ENCODE data around the gene VAC14.
"Not testable (repeated sequence)": the region's sequence is repeated elsewhere in the genome, so short reads cannot be mapped to it uniquely, and the experiment has no call there.

Gene VAC14

DNA sequence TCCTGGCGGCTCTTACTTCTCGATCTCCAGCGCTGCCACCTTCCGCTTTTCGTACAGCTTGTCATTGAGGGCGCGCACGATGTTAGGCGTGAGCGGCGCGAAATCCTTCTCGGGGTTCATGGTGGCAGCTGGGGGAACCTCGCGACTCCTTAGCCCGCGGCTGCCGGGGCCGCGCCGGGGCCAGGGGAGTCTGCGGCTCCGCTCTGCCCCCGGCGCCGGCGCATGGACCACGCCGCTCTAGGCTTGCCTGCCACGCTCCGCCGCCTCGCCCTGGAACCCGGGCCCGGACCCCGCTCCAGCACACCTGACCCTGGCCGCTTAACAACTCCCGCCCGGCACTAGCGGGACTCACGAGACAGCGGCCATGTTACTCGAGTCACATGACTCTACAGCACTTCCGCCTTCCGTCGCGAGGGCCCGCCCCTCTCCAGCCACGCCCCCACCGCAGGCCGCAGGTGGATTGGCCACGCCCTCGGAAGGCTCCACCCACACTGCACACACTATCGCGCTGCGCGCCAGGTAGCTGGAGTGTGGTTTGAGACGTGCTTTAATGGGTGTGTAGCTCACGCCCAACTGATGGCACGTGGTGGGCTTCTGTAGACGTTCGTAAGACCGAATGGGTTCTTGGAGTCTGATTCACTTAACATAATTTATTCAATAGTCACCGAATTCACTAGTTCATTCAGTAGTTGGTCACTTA, at the start of gene VAC14:
TSS of gene VAC14 (minus strand) at position 378 of the 700 bp plus-strand sequence. CDS start at position 120, 258 bp downstream.
- DNase-seq = peak; percentile 95

DNA sequence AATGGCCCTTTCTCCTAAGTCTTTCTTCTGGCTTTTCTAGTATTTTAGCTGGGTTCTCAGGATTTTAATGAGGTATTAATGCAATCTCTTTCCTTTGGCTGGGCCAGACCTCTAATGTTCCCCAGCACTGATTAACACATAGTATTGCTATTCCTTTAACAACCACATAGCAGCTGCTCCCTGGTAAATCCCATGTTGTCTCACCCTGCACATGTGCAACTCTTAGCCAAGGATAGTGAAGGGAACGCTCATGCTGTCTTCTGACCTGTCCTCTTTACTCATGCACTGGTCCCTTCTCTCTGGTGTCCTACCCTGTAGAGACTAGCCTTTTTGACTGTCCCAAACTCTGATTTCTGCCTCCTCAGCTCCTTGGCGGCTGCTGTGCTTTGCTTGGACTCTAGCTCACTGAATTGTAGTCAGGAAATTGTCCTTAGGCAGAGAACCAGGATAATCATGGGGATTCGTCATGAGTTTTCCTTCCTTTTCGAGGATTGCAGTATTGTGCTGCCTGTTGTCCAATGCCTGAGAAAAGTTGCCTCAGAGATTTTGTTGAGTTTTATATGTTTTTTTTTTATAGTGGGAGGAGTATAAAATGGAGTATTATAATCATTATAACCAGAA, 22.6 kb upstream of the VAC14 start:
- not testable (repeated sequence) for DNase-seq

DNA sequence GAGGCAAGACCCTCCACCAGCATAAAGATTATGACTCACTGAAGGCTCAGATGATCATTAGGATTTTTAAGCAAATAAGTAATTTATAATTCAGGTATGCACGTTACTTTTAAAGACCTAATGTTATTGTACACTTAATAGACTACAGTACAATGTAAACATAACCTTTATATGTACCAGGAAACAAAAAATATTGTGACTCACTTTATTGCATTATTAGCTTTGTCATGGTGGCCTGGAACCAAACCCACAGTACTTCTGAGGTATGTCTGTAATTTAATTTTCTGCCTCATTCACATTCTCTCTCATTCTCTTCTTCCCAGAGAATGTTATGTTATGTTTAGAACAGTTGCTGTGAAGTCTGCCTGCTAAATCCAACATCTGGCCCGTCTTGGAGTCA, 21.8 kb upstream of the VAC14 start:
- not testable (repeated sequence) for DNase-seq

DNA sequence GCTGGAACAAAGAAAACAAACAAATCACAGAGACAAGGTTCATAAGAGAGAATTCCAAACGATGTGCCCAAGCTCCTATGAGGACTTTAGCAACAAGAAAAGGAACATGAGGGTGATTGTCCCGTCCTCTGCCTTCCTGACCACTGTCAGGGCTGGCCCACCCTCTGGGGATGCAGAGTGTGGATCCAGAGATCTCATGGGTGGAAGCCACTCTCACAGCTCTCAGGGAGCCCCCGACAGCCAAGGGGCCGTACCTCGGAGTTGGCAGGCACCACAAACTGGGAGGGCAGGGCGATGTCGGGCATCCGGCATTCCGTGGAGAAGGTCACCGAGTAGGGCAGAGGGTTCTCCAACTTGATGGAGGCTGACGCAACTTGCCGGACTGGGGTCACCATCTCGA, 17.1 kb upstream of the VAC14 start:
- DNase-seq = not testable (repeated sequence)

DNA sequence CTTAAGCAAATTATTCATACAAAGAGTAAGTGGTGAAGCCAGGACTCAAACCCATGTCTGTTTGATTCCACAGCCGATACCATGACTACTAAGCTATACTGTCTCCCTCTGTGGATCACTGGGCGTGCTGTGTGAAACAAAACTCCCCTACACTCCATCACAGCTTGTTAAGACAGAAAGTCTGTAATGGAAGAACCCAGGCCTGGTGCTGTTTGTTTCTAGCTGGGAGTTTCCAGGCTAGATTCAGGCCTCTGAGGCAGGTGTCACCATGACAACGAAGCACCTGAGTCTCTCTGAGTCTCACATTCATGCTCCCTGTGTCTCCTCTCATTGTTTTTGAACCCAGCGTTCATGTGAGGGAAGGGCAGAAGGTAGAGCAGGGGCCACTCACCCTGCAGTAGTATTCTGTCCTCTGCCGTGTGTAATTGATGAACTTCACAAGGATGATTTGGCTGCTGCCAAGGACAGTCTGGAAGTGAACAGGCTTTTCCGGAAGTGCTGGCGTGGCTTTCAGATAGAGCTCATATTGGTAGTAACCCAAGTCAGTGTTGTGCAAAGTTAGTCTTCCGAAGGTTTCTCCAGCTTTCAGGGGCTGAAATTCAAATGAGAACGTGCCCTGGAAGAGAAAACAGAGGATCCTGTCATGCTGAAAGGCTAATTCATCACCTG, 8.6 kb upstream of the VAC14 start:
- no peak for DNase-seq

DNA sequence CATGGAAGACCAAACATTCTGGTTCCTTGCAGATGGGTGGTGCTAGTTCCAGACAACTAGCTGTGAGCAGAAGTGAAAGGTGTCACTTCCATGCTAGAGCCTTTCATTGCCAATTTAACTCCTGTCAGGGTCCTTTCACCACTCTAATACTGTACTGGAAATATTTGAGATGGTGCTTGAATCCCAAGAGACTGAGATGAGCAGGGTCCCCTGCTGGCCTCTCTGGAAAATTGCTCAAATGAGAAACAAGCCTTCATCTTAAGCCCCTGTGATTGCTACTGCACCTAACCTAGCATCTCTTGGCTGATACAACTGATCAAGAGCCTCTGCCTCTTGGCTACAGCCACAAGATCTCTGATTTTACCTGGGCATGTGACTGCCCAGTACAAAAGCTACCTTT, 7.4 kb upstream of the VAC14 start:
- DNase-seq = no peak

DNA sequence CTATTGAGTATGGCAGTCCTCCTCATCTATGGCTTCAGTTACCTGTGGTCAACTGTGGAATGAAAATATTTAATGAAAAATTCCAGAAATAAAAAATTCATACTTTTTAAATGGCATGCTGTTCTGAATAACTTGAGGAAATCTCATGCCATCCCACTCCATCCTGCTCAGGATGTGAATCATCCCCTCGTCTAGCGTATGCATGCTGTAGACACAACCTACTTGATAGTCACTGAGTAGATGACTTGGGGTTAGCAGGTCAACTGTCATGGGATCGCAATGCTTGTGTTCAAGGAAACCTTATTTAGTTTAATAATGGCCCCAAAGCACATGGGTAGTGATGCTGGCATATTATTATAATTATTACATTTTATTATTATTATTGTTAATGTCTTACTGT, 4.8 kb upstream of the VAC14 start:
- no peak for DNase-seq

DNA sequence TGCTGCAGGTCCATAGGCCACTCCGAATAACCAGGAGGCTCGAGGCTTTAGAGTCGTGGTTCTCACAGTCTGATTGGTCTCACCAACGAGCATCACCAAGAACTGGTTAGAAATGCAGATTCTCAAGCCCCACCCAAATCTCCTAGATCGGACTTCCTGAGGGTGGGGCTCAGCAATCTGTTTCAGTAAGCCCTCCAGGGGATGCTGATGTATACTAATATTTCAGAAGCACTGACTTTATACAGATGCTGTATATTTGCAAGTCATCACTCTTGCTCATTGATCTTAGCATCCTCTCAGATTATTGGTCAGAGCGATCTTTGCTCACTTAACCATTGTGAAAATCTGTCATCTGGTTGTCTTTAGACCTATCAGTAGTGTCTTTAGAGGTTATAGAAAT, 4.4 kb upstream of the VAC14 start:
- DNase-seq = no peak

DNA sequence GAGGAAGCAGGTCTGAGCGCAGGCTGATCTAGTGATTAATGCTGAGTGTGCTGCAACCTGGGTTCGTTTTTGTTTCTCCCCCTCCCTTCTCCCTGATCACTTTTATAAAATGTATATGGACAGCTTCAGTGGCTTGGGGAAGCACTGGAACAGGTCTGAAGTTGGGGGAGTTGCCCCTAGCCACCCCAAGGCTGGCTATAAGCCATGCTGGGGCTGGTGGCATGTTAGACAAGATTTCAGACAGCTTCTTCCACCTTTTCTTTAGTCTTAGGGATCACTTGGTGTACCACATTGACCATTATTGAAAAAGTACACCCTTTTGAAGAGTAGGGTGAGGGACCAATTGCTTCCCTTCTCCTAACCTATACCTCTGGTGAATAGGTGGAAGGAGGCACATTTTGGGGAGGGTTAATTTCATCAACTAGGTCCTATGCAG, 3.8 kb upstream of the VAC14 start:
- DNase-seq = no peak

DNA sequence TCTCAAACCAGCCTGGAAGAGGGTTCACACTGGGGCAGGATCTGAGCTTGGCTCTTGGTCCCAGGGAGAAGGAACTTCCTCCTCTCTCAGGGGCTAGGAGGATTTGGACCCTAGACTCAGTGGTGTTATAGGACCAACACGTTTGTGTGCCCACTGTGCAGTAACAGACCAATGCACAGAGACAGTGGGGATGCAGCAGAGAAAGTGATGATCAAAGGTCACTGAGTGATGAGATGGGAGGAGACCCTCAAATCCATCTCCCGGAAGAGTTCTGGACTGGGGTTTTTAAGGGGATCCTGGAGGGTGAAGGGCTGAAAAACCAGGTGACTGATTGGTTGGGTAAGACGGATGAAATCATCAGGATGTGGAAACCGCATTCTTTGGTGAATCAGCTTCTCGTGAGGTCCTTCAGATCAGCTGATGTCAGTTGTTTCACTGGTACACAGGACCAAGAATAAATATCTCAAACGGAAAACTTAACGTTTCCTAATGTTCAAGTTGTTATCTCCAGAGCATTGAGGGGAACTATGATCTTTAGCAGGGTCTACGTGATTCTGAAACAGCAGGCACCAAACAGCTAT, 3.3 kb upstream of the VAC14 start:
- DNase-seq = no peak

DNA sequence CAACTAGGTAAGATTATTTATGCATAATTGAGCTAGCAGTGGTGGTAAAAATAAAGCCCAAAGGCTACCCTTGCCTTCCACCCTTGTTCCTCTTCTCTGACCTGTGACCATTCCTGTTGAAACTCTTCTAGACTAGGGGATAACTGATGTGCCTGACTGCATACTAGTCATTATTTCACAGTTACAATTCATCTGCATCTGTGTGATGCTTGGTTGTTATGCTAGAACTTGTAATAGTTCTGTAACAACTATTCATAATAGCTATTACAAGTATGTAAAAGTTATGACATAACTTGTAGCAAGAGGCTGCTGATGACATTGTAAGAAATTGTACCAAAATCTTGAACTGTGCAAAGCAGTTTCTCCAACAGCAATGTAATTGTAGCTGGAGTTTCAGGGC, 2.4 kb upstream of the VAC14 start:
- no peak for DNase-seq

DNA sequence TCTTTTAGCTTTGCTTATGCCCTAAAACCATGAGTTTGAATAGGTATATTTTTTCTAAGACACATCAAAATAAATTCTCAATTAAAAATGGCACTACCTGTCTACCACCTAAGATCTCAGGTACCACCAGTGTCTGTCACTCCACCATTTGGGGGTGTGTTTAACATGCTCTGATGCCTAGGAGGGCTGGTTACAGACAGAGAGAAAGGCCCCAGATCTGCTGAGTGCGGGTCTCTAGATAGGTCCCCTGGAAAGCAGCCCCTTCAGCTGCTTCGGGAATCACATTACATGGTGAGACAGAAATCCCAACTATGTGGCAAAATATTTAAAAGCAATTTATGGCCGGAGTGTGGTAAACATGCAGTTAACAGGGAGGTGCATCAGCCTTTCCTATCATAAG, 653 bp upstream of the VAC14 start:
- no peak for DNase-seq

DNA sequence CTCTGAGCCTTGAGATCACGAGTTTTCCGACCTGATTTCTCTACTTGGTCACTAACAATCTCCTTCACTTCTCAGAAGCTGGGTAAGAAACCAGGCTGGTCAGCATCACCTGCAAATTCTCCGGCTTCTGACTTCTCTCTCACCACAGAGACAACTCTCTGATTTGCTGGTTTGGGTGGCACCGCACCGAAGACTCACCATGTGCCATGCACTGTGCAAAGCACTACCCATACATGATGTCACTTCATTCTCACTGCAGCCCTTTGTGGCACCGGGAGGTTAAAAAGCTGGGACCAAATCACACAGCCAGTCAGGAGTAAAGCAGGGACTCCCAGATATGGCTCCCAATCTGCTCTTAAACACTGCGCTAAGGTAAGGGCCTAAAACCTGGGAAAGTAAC, 647 bp downstream of the VAC14 start:
- no peak for DNase-seq

DNA sequence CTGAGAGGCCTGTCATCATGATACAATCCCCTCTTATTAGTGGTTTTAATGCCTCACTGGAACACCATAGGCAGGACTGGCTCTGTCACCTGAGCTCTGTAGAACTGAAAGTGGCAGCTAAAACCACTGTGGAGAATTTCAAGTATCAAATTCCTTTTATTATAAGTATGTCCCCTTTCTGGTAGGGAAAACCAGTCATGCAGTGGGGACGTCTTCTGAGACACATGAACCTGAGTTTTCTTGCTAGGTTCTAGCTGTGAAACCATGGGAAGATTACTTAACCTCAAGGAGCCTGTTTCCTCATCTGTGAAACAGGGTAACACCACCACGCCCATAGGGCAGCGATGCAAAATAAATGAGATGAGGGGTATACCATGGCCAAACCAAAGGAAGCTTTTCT, 4.7 kb downstream of the VAC14 start:
- DNase-seq = no peak

DNA sequence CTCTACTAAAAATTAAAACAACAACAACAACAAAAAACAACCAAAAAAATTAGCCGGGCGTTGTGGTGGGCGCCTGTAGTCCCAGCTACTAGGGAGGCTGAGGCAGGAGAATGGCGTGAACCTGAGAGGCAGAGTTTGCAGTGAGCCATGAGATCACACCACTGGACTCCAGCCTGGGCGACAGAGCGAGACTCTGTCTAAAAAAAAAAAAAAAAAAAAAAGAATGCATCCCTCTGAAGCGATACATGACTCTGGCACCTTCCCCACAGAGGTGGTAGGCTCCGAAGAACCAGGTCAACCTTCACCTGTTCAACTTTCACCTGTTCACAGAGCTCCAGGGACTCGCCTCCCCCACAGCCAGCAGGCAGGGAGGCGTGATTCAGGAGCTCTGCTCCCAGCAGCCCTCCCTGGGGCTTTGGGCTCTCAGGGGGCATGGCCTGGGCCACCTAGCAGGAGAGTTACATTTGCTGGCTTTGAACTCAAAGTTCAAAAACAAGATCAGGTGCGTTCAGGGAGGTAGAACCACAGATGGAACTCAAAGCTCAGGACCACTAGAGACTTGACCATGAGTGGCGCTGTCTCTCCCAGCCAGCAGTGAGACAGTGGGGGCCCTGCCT, 5.6 kb downstream of the VAC14 start:
- DNase-seq = no peak

DNA sequence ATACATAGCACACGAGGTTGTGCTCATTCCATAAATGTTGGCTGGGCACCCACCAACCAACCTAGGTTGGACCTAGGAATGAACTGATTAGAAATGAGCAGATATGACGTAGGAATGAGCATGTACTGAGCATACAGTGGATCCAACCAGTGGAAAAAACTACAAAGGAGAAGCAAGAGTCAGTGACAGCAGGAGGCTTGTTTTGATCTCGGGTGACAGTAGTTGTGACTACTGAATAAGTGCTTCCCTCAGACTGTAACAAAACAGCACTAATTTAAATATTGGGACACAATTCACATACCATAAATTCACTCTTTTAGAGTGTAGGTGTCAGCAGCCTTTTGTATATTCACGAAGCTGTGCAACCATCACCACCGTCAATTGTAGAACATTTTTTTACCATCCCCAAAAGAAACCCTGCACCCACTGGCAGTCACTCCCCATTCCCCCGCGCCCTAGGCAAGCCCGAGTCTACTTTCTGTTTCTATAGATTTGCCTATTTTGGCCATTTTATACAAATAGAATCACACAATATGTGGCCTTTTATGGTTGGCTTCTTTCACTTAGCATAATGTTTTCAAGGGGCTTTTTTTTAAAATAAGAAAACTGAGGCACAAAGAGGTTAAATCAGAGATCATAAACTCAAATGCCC, 7.0 kb downstream of the VAC14 start:
- no peak for DNase-seq

DNA sequence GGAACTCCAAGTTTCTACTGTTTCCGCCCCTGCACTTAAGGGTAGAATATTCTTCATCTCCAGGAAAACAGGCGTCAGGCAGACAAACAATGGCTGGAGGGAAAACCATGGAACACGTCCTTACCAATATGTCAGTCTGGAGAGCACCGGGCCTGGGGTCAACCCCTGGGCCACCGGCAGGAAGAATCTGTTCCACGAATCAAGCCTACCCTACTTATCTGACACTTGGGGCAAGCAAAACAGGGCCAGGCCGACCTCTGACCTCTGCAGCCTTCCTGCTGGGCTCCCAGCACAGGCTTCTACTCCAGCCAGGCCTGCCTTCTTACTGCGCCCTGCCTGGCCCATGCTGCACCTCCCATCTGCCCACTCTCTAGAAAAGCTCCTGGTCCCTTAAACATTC, 10.1 kb downstream of the VAC14 start:
- DNase-seq = no peak

DNA sequence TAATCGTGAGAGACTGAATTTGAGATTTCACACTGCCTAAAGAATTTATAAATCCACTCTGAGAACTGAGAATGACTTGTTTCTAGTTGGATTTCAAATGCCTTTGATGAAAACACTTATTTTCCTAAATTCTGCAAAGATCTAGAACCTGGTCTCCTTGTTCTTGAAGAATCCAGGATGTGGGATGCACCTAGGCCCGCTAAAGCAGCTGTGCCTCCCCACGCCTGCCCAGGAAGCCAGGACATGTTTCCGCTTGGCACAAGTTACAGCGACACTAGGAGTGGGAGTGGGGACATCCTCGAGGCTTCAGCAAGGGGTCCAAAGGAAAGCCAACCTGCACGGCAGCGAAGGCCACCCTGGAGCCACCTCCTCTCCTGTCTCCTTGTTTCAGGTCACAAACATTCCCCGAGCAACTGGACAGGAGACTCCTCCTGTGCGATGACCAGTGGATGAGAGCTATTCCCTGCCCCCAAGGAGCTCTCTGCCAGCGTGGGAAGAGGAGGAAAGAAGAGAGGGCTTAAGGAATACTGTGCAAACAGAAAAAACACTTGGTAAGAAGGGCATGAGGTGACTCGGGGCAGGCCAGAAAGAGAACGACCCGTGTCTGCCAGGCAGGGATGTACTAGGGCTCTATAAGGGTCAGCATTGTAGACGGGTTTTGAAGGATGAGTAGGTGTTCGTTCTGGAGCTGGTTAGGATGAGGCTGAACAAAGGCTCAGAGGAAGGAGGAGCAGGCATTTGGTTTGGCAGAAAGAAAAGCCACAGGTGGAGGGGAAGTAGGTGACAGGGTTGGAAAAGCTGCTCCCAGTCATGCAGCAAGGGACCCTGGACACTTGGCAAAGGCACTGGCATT, 11.1 kb downstream of the VAC14 start:
- no peak for DNase-seq

DNA sequence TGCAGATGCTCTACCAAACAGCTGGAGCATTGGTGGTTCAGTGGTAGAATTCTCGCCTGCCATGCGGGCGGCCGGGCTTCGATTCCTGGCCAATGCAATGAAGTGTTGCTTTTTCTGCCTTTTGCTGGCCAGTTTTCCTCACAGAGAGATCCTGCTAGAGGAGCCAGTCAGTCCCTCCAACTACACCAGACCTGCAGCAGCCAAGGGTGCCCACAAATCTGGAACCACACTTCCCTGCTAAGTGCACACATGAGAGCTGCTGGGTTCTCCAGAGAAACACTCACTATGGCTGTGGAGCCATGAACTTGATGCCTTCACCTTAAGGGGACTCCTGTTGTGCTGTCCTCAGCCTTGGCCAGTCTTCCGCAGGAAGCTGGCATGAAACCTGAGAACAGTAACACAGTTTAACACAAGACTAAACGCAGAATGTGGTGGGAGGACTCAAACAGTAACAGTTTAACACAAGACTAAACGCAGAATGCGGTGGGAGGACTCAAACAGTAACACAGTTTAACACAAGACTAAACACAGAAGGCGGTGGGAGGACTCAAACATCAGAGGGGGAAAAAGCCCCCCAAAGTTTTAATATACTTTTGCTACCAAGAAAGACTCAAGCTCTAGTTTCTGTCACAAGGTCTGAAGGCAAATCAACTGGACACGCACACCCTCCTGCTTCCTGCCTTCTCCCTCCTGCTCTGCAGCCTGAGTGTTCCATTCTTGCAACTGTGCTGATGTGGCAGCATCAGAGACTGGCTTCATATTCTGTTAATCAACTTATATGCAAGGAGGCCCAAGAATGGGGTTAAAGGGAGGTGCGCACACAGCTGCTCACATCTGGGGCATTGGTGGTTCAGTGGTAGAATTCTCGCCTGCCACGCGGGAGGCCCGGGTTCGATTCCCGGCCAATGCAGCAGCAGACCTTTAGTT, 12.0 kb downstream of the VAC14 start:
- DNase-seq = no peak

DNA sequence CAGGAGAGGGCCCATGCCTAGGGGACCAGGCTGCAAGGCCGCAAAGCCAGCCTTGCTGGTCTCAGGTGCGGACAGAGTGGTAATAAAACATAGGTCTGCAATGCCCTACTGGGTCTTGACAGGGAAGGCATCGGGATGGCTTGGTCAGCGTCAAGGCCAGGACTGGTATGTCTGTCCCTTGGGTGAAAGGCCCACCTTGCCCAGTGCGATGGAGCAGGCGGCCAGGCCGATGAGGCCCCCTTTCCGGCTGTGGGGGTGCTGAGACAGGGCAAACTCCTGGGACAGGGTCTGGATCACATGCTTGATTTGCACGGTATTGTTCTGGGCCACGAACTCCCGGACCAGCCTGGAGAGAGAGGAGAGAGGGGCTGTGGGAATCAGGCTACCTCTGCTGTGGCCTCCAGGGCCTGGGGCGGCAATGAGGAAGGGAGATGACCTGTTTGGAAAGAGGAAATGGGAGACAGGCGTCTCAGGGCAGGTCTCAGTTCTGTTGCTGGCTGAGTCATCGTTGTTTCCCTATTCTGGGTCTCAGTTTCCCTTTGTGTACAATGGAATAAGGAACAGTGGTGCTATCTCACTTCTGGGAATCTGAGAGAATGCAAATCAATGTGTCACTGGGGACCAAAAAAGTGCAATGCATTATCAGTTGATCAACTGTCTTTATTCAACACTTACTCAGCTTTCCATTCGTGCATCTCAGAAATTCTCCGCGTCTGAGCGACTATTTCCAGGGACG, 14.8 kb downstream of the VAC14 start:
- DNase-seq = no peak

Data from CD4-positive, alpha-beta T cell treated with Interleukin-15 for 1 hour (primary cell).